Muscle of arm (tissue), 12 donors: Measurements from ENCODE around the gene SLC20A1. TPM values are rescaled to one million over a fixed set of nuclear protein-coding genes. Genes with fewer than 3 reads are reported as not detected.

Experiments used
- DNase-seq: peaks from one replicate; pipeline ENCODE4 v3.0.0-alpha.2; 2013
- polyA plus RNA-seq, 12 donors: library from polyadenylated mRNA; unstranded; fragments of 120-200 nt; gene quantifications; one replicate each; pipeline ENCODE4 v1.2.1, GENCODE V29; 2013; ENCODE audit not compliant: insufficient read length in 12 of 12

Gene SLC20A1
- polyA plus RNA-seq, 12 donors: 17.4 to 31.1 (median 24.8) TPM; not detected in 1

GRCh38 chr2:112679484-112679883, 33.7 kb downstream of the SLC20A1 start:
- DNase-seq: no peak

GRCh38 chr2:112680666-112681101, 34.9 kb downstream of the SLC20A1 start:
- no peak for DNase-seq

- no peak for DNase-seq
These were observed 36.4 kb downstream of the SLC20A1 start for GRCh38 chr2:112682101-112682500.

- DNase-seq: no peak
These were observed 38.0 kb downstream of the SLC20A1 start for GRCh38 chr2:112683550-112684414.

GRCh38 chr2:112684415-112684775, 38.7 kb downstream of the SLC20A1 start:
- no peak for DNase-seq

GRCh38 chr2:112685271-112685884, 39.6 kb downstream of the SLC20A1 start:
- DNase-seq: no peak

GRCh38 chr2:112686348-112687217, 40.8 kb downstream of the SLC20A1 start:
- no peak for DNase-seq

- DNase-seq: no peak
These were observed 41.8 kb downstream of the SLC20A1 start for GRCh38 chr2:112687522-112687921.

- DNase-seq: no peak
These were observed 42.5 kb downstream of the SLC20A1 start for GRCh38 chr2:112688086-112688880.

- no peak for DNase-seq
These were observed 45.2 kb downstream of the SLC20A1 start for GRCh38 chr2:112690853-112691401.

- no peak for DNase-seq
These were observed 46.1 kb downstream of the SLC20A1 start for GRCh38 chr2:112691881-112692281.

GRCh38 chr2:112692495-112692911, 46.8 kb downstream of the SLC20A1 start:
- no peak for DNase-seq

- no peak for DNase-seq
These were observed 47.2 kb downstream of the SLC20A1 start for GRCh38 chr2:112692918-112693317.

GRCh38 chr2:112693596-112693995, 47.9 kb downstream of the SLC20A1 start:
- no peak for DNase-seq

GRCh38 chr2:112694182-112694581, 48.4 kb downstream of the SLC20A1 start:
- no peak for DNase-seq

GRCh38 chr2:112698834-112699515, 53.2 kb downstream of the SLC20A1 start:
- DNase-seq: no peak

- DNase-seq: no peak
These were observed 54.4 kb downstream of the SLC20A1 start for GRCh38 chr2:112699984-112700667.

GRCh38 chr2:112701052-112701451, 55.3 kb downstream of the SLC20A1 start:
- DNase-seq: no peak

GRCh38 chr2:112703684-112704083, 57.9 kb downstream of the SLC20A1 start:
- DNase-seq: no peak

GRCh38 chr2:112705575-112705974, 59.8 kb downstream of the SLC20A1 start:
- DNase-seq: no peak
